Stimulated activated CD4-positive, alpha-beta T cell treated with anti-CD3 and anti-CD28 coated beads, Interleukin-12 subunit alpha, Interleukin-12 subunit beta, amount 100 ng/mL, for 4 hours (primary cell): ENCODE data around the gene ROBO1.

Source experiments
- DNase-seq: peaks from one replicate; pipeline ENCODE4 v3.0.0-alpha.2; 2020

Gene ROBO1

DNA sequence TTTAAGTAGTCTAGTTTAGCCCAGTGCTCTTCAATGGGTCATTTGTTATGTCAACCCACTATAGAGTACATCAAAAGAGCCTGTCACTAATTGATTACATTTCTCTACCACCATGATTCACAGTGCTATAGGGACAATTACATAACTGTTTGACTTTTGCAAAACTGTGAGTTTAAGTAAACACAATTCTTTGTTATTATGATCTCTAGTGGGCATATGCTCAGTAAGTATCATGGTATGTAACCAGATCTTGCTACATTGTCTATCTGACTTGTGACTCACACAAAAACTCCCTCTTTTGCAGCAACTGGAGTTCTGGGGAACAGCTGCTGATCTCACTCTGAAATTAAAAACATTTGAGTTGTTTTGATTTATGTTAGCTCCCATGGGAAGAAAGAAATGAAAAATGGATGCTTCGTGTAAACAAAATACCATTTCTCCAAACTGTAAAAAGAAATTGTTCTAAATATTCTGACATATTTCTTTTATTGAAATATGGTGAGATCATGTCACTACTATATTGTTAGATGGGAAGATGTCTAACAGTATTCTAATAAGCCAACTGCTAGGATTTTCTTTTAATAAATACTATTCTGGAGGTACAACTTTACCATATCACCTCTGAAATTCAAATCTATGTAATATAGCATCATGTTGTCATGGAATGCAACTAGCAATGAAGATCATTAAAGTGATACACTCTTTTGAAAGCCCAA, 470.4 kb downstream of the ROBO1 start:
- no peak for DNase-seq

GRCh38 chr3:79286882-79287281, 480.9 kb downstream of the ROBO1 start:
- DNase-seq = no peak

GRCh38 chr3:79285871-79286270, 481.9 kb downstream of the ROBO1 start:
- no peak for DNase-seq

DNA sequence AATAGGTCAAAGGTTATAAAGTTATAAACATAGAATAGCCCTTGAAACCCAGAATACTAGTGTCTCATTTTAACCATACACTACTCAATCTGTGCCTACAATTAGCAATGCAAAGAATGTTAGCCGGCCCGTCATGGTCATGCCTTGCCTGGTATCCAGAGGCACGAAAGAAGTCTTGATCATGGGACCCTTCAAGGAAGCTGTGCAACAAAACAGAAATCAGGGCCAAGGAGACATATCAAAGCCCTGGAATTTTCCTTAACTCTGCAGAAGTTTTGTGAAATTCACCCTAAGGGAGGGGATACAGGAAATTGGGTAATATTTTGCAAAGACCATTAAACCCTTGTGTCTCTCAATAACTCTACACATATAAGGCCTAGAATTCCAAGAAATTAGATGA, 482.4 kb downstream of the ROBO1 start:
- no peak for DNase-seq

DNA sequence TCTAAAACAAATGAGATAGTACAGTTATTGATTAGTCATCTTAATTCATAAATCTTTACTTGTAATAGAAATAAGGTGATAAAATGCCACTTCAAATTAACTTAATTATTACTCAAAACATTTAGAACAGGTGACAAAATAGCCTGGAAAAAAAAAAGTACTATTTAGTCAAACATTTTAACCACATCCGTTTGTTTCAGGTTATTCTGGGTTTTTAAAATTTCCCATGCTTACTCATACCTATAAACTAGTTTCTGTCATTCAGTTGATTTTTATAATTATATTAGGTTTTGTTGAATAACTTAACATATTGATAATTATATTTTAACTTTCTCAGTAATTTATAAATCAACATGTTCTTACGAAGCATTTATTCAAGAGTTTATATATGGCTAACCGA, 483.0 kb downstream of the ROBO1 start:
- no peak for DNase-seq

GRCh38 chr3:79278681-79279080, 489.1 kb downstream of the ROBO1 start:
- no peak for DNase-seq

GRCh38 chr3:79268422-79268821, 499.4 kb downstream of the ROBO1 start:
- DNase-seq = no peak

DNA sequence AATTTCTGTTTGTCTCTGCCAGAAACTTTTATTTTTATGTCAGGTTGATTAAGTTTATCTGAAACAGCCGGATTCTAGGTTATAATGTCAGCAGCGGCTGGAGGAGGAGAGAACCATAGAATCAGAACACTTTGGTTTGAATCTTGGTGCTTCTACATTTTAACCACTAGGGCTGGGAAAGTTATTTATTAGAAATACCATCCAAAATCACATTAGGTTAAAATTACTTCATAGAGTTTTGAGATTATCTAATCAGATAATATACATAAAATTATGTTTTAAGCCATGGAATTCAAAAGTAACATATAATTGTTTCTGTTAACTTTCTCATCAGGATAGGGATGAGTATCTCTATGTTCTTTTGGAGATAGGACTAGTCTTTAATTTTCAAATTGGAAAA, 502.9 kb downstream of the ROBO1 start:
- DNase-seq = no peak

- no peak for DNase-seq
These were observed 504.4 kb downstream of the ROBO1 start for GRCh38 chr3:79263423-79263822.

DNA sequence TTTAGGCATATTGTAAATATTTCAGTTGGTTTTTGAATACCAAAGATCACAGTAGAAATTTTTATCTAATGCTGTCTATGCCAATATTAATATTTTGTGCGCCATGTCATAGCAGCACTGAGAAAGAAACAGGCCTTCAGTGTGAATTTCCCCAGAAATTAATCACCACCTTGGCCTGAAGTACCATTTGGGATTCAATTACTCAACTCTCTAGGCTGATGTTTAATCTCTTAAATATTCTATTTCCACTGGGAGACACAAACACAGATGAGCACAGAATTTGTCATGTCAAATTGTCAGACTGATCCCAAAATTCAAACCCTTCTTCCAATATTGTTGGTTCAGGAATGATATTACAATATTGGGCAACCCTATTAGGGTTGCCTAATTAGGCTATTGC, 509.3 kb downstream of the ROBO1 start:
- no peak for DNase-seq

- no peak for DNase-seq
These were observed 510.0 kb downstream of the ROBO1 start for GRCh38 chr3:79257791-79258190.

DNA sequence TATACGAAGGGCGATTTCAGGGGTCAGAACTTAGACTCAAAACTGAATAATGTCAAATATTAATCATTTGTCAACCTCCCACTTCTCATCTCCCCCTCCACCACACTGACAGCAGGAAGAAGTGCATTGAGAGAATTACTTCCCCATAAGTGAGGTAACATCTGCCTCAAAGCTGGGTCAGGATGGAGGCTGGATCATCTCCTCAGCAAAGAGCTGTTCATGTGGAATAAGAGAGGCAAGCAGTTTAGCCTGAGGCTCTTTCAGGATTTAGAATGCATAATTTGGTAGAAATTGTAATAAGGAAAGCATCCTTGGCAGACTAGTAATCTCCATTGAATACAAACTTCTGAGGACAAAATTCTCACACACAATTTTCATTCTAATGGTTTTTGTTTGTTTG, 512.1 kb downstream of the ROBO1 start:
- no peak for DNase-seq

- no peak for DNase-seq
These were observed 512.5 kb downstream of the ROBO1 start for GRCh38 chr3:79255292-79255691.

DNA sequence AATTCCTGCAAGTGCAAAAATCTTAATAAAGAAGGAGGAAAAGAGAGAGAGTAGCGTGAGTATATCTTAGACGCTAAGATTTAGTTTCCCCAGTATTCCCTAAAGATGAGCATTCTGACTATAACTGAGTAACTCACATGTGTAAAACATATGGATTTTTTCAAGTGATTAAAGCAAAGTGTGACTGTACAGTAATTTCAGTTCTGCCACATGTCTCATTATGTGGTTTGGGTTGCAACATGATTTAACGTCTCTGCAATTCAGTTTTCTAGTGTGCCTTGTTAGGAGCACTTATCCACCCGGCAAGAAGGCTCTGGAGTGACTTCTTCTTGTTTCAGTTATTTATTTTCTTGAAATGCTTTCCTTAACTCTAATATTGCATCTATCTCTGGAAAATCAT, 514.1 kb downstream of the ROBO1 start:
- no peak for DNase-seq

- no peak for DNase-seq
These were observed 514.5 kb downstream of the ROBO1 start for GRCh38 chr3:79253271-79253670.

- DNase-seq = no peak
These were observed 517.1 kb downstream of the ROBO1 start for GRCh38 chr3:79250746-79251145.

GRCh38 chr3:79249701-79250100, 518.1 kb downstream of the ROBO1 start:
- DNase-seq = no peak

- DNase-seq = no peak
These were observed 520.1 kb downstream of the ROBO1 start for GRCh38 chr3:79247725-79248043.

GRCh38 chr3:79246875-79247724, 520.7 kb downstream of the ROBO1 start:
- DNase-seq = no peak

DNA sequence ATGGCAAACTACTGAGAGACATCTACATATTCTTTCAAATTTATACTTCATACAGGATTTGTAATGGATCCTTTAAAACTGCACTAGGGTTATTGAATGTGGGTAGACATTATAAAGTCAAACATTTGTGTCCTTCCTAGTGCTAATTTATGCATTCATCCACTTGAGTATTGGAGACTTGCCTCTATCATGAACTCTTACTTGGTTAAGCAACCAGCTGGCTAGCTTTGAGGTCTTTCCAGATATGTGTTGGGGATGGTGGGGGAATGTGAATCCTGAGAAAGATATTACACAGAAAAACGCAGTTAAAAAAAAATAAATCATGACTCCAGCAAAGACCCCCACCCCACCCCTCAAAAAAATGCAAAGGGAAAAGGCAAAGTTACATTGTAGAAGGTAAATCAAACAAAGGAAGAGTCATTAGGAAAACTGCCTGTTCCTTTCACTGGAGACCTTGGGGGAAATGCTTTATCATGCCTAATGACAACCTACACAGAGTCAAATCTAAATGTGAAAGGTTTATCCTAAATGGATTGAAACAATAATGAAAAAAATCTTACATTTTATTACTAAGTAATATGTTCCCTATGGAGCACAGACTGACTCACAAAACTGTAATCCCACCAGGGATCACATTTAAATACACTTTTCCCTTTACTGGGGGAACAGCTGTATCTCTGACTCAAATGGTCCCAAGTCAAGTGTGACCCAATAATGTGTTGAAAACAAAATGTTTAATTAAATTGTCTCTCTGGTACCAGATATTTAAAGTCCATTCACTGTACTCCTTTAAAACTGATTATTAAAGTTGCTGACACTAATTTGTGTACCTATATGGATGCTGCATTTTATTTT, 522.3 kb downstream of the ROBO1 start:
- DNase-seq = no peak

- DNase-seq = no peak
These were observed 531.3 kb downstream of the ROBO1 start for GRCh38 chr3:79236496-79236895.

- DNase-seq = no peak
These were observed 534.3 kb downstream of the ROBO1 start for GRCh38 chr3:79233431-79234060.

DNA sequence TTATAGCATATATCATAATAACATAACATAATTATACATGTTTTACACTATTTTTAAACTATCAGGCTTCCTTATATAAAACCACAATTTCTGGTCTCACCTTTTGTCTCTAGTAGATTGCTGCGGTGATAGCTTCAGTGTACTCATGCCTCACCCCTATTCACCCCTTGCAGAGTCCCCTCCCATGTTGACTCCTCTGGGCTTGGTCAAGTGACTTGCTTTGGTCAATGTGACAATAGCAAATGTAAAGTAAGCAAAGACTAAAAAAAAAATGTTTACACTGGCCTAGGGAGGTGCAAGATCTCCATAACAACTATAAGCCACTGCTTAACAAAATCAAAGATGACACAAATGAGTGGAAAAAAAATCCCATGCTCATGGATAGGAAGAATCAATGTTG, 537.5 kb downstream of the ROBO1 start:
- DNase-seq = no peak
